H9 (cell line): ENCODE measurements around the gene TMEM14B. TPM values are rescaled to one million over a fixed set of nuclear protein-coding genes. Genes with fewer than 3 reads are reported as not detected.

Experiments used
- DNase-seq: peaks from one replicate; pipeline ENCODE4 v3.0.0-alpha.2; 2017
- H2AFZ ChIP-seq: one replicate; pipeline ENCODE4 v1.6.1; 2013; ENCODE audit warnings: mild to moderate bottlenecking, low read length, control low read depth, moderate library complexity
- H2AK5ac ChIP-seq: 2 replicates; pipeline ENCODE4 v1.6.1; 2013; ENCODE audit warnings: low read length, control low read depth, mixed read lengths; ENCODE audit not compliant: insufficient read length
- H2BK120ac ChIP-seq: one replicate; pipeline ENCODE4 v1.6.1; 2013; ENCODE audit warnings: low read depth, mild to moderate bottlenecking, low read length, control low read depth, inconsistent platforms; ENCODE audit not compliant: poor library complexity, severe bottlenecking
- H2BK12ac ChIP-seq: 2 replicates; pipeline ENCODE4 v1.6.1; 2013; ENCODE audit warnings: low read length, control low read depth, mixed read lengths, low read depth; ENCODE audit not compliant: insufficient read length
- H2BK15ac ChIP-seq: 2 replicates; pipeline ENCODE4 v1.6.1; 2013; ENCODE audit warnings: low read depth, low read length, control low read depth
- H2BK20ac ChIP-seq: one replicate; pipeline ENCODE4 v1.6.1; 2013; ENCODE audit warnings: low read depth, mild to moderate bottlenecking, low read length, control low read depth, inconsistent platforms; ENCODE audit not compliant: poor library complexity, severe bottlenecking
- H2BK5ac ChIP-seq: 2 replicates; pipeline ENCODE4 v1.6.1; 2013; ENCODE audit warnings: low read length, control low read depth, mixed read lengths; ENCODE audit not compliant: insufficient read length
- H3K14ac ChIP-seq: 2 replicates; pipeline ENCODE4 v1.6.1; 2013; ENCODE audit warnings: low read length, control low read depth; ENCODE audit not compliant: insufficient read depth
- H3K18ac ChIP-seq: 2 replicates; pipeline ENCODE4 v1.6.1; 2013; ENCODE audit warnings: low read depth, mild to moderate bottlenecking, mixed read lengths, low read length, control low read depth; ENCODE audit not compliant: insufficient read length
- H3K23ac ChIP-seq: 2 replicates; pipeline ENCODE4 v1.6.1; 2013; ENCODE audit warnings: low read length, control low read depth, mixed read lengths, low read depth; ENCODE audit not compliant: insufficient read length
- H3K23me2 ChIP-seq: 2 replicates; pipeline ENCODE4 v1.6.1; 2013; ENCODE audit warnings: low read depth, mild to moderate bottlenecking, mixed read lengths, low read length, control low read depth; ENCODE audit not compliant: insufficient read length, poor library complexity, severe bottlenecking
- H3K27ac ChIP-seq: 2 replicates; pipeline ENCODE4 v1.5.1; 2013; ENCODE audit warnings: low read length, control low read depth, mixed read lengths, low read depth; ENCODE audit not compliant: insufficient read length
- H3K27me3 ChIP-seq: 2 replicates; pipeline ENCODE4 v1.6.1; 2013; ENCODE audit warnings: low read length, control low read depth, inconsistent platforms; ENCODE audit not compliant: insufficient read depth
- H3K4ac ChIP-seq: 2 replicates; pipeline ENCODE4 v1.6.1; 2013; ENCODE audit warnings: low read depth, mild to moderate bottlenecking, control low read depth, inconsistent platforms, low read length, moderate library complexity
- H3K4me1 ChIP-seq: 2 replicates; pipeline ENCODE4 v1.6.1; 2013; ENCODE audit warnings: low read length, control low read depth, inconsistent platforms; ENCODE audit not compliant: insufficient read depth
- H3K4me2 ChIP-seq: 2 replicates; pipeline ENCODE4 v1.6.1; 2013; ENCODE audit warnings: low read length, control low read depth, mixed read lengths; ENCODE audit not compliant: insufficient read length, insufficient read depth
- H3K56ac ChIP-seq: 2 replicates; pipeline ENCODE4 v1.6.1; 2013; ENCODE audit warnings: low read depth, mild to moderate bottlenecking, mixed read lengths, low read length, control low read depth; ENCODE audit not compliant: insufficient read length
- H3K79me1 ChIP-seq: 2 replicates; pipeline ENCODE4 v1.6.1; 2013; ENCODE audit warnings: low read depth, mild to moderate bottlenecking, moderate library complexity, low read length, control low read depth, inconsistent platforms; ENCODE audit not compliant: insufficient read depth, poor library complexity, severe bottlenecking
- H3K79me2 ChIP-seq: 2 replicates; pipeline ENCODE4 v1.6.1; 2013; ENCODE audit warnings: low read length, control low read depth, inconsistent platforms; ENCODE audit not compliant: insufficient read depth
- H3K9ac ChIP-seq: 2 replicates; pipeline ENCODE4 v1.6.1; 2013; ENCODE audit warnings: low read length, control low read depth, mixed read lengths; ENCODE audit not compliant: insufficient read length; ENCODE audit errors: extremely low read depth
- H3K9me3 ChIP-seq: one replicate; pipeline ENCODE4 v1.6.1; 2013; ENCODE audit warnings: low read depth, low read length, inconsistent platforms; ENCODE audit not compliant: control insufficient read depth
- H3T11ph ChIP-seq: one replicate; pipeline ENCODE4 v1.6.1; 2013; ENCODE audit warnings: mild to moderate bottlenecking, low read length, control low read depth, inconsistent platforms
- H4K20me1 ChIP-seq: one replicate; pipeline ENCODE4 v1.6.1; 2013; ENCODE audit not compliant: control insufficient read depth, insufficient read length, insufficient read depth
- H4K5ac ChIP-seq: 2 replicates; pipeline ENCODE4 v1.6.1; 2013; ENCODE audit warnings: low read depth, mild to moderate bottlenecking, mixed read lengths, low read length, control low read depth; ENCODE audit not compliant: insufficient read length
- H4K8ac ChIP-seq: replicated peaks from 2 replicates; pipeline ENCODE4 v1.6.1; 2013; ENCODE audit warnings: low read length, control low read depth, mixed read lengths, low read depth; ENCODE audit not compliant: insufficient read length
- H4K91ac ChIP-seq: 2 replicates; pipeline ENCODE4 v1.6.1; 2013; ENCODE audit warnings: low read depth, mild to moderate bottlenecking, moderate library complexity, mixed read lengths, low read length, control low read depth; ENCODE audit not compliant: insufficient read length
- H3K27ac Mint-ChIP-seq, 3 experiments: 2 replicates in 2 of 3; 3 replicates in 1 of 3; pipeline ENCODE4 v1.8.0; 2020 to 2021; ENCODE audit warnings: mixed read lengths in 3 of 3, mild to moderate bottlenecking in 1 of 3, moderate library complexity in 1 of 3
- H3K27me3 Mint-ChIP-seq: 2 replicates; pipeline ENCODE4 v1.8.0; 2021; ENCODE audit warnings: low read depth, mild to moderate bottlenecking, moderate library complexity, mixed read lengths
- H3K36me3 Mint-ChIP-seq, 3 experiments: 2 replicates in 2 of 3; 3 replicates in 1 of 3; pipeline ENCODE4 v1.8.0; 2020 to 2021; ENCODE audit warnings: low read depth in 3 of 3, mixed read lengths in 3 of 3; ENCODE audit not compliant: insufficient read depth in 1 of 3
- H3K4me1 Mint-ChIP-seq, 2 experiments: 2 replicates each; pipeline ENCODE4 v1.8.0; 2020; ENCODE audit warnings: mixed read lengths in 2 of 2
- H3K4me3 Mint-ChIP-seq, 2 experiments: 2 replicates in 1 of 2; 3 replicates in 1 of 2; pipeline ENCODE4 v1.8.0; 2020 to 2021; ENCODE audit warnings: mild to moderate bottlenecking in 2 of 2, mixed read lengths in 2 of 2, moderate library complexity in 1 of 2
- H3K9me3 Mint-ChIP-seq, 2 experiments: 2 replicates in 1 of 2; 3 replicates in 1 of 2; pipeline ENCODE4 v1.8.0; 2020; ENCODE audit warnings: mild to moderate bottlenecking in 2 of 2, mixed read lengths in 2 of 2, moderate library complexity in 1 of 2
- WGBS: extraction: QIAGEN DNeasy Blood & Tissue Kit; methylation state at CpG from one replicate; pipeline ENCODE4 v1.1.7; 2013; ENCODE audit warnings: missing lambda C conversion rate, low lambda C conversion rate, mixed read lengths; ENCODE audit not compliant: insufficient read length; ENCODE audit errors: extremely low coverage; 5-methylcytosine and 5-hydroxymethylcytosine counted together
- total RNA-seq: library from RNA; stranded (reverse); gene quantifications from 2 replicates; pipeline ENCODE4 v1.2.1, GENCODE V29; 2021
- TF ChIP-seq, protein P1 (sequence below): fragments of 200-600 bp; sonication (generic); conservative IDR thresholded peaks from 3 replicates; pipeline ENCODE4 v1.8.0; 2021; ENCODE audit warnings: antibody characterized with exemption, mild to moderate bottlenecking

TMEM14B gene
- total RNA-seq, 1 experiment from 2014 or later = 107 TPM

DNA sequence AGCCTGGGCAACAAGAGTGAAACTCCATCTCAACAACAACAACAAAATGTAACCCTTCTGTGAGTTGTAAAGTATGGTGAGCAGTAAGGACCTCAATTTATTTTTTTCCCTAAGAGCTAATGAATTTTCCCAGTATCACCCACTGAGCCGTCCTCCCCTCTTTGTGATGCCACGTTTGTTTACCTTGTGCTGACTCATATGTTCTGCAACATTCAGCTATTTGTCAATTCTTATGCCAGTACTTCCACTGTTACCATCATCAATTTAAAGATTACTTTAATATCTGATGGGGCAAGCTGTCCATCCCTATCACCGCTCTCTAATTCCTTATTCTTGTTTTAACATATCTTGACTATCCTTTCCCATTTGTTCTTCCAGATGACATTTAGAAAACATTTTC is 53.2 kb downstream of the TMEM14B start:
- Mint-ChIP-seq H3K4me3 (no peak overlapping the region), H3K36me3 (peaks cover 2 to 4% (median 3%) of the 10 kb centered on the region in 3 experiments; a peak in 2 of 7 replicates), H3K9me3 (no peaks in the 10 kb centered on the region), H3K27ac (peak overlapping the region in 2 of 3 experiments; percentile 3 to 64; a peak in 3 of 7 replicates), H3K4me1 (peaks cover 10 to 13% of the 10 kb centered on the region in 2 experiments), H3K27me3 (no peaks in the 10 kb centered on the region; the same call in 1 of the 2 replicates)
- H3K79me1 ChIP-seq = no peaks in the 10 kb centered on the region
- DNase-seq = no peak
- no peaks in the 10 kb centered on the region for H3K4me1 ChIP-seq
- H3K23ac ChIP-seq = no peak overlapping the region
- H3K9ac ChIP-seq = no peak overlapping the region
- no CpG with 5 or more reads among the region's 3 CpGs for WGBS
- no peak overlapping the region for H3K27ac ChIP-seq
- no peak overlapping the region for H3K4me2 ChIP-seq
- H4K5ac ChIP-seq = no peak overlapping the region
- H3K9me3 ChIP-seq = no peaks in the 10 kb centered on the region
- no peak overlapping the region for H2BK12ac ChIP-seq
- no peak overlapping the region for H2BK120ac ChIP-seq
- H2BK5ac ChIP-seq = no peak overlapping the region
- no peaks in the 10 kb centered on the region for H4K20me1 ChIP-seq
- H3K56ac ChIP-seq = no peak overlapping the region
- no peak overlapping the region for H2AFZ ChIP-seq
- H3K79me2 ChIP-seq = no peaks in the 10 kb centered on the region
- no peak overlapping the region for H2AK5ac ChIP-seq
- H3K27me3 ChIP-seq = no peaks in the 10 kb centered on the region
- no peak overlapping the region for H4K8ac ChIP-seq
- no peak overlapping the region for H2BK15ac ChIP-seq
- H3K14ac ChIP-seq = no peak overlapping the region
- no peak overlapping the region for H3K4ac ChIP-seq
- peaks cover 3% of the 10 kb centered on the region for H3K23me2 ChIP-seq
- no peak overlapping the region for H3K18ac ChIP-seq
- H4K91ac ChIP-seq = no peak overlapping the region
- no peak overlapping the region for H3T11ph ChIP-seq
- no peak overlapping the region for H2BK20ac ChIP-seq
- TF ChIP-seq, protein P1, sequence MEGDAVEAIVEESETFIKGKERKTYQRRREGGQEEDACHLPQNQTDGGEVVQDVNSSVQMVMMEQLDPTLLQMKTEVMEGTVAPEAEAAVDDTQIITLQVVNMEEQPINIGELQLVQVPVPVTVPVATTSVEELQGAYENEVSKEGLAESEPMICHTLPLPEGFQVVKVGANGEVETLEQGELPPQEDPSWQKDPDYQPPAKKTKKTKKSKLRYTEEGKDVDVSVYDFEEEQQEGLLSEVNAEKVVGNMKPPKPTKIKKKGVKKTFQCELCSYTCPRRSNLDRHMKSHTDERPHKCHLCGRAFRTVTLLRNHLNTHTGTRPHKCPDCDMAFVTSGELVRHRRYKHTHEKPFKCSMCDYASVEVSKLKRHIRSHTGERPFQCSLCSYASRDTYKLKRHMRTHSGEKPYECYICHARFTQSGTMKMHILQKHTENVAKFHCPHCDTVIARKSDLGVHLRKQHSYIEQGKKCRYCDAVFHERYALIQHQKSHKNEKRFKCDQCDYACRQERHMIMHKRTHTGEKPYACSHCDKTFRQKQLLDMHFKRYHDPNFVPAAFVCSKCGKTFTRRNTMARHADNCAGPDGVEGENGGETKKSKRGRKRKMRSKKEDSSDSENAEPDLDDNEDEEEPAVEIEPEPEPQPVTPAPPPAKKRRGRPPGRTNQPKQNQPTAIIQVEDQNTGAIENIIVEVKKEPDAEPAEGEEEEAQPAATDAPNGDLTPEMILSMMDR = no peak
